Astrocyte of the hippocampus (primary cell): ENCODE measurements around the gene PTPRG.
A peak's percentile ranks its signal among the peaks of the same experiment; 100 is the strongest.

Experiments used
- DNase-seq: peaks from one replicate; pipeline ENCODE4 v3.0.0; 2011; ENCODE audit warnings: low read depth, low spot score

Gene PTPRG

GRCh38 chr3:61960976-61961375 is 399.6 kb downstream of the PTPRG start:
- DNase-seq = no peak

GRCh38 chr3:61961900-61962299 is 400.5 kb downstream of the PTPRG start:
- no peak for DNase-seq

GRCh38 chr3:61964566-61964965 is 403.2 kb downstream of the PTPRG start:
- no peak for DNase-seq

GRCh38 chr3:61965770-61966131 is 404.4 kb downstream of the PTPRG start:
- no peak for DNase-seq

GRCh38 chr3:61966200-61966599 is 404.8 kb downstream of the PTPRG start:
- DNase-seq = no peak

- DNase-seq = no peak
These were observed 405.6 kb downstream of the PTPRG start for GRCh38 chr3:61967019-61967418.

GRCh38 chr3:61967937-61968336 is 406.6 kb downstream of the PTPRG start:
- no peak for DNase-seq

- no peak for DNase-seq
These were observed 413.3 kb downstream of the PTPRG start for GRCh38 chr3:61974662-61975061.

- DNase-seq = peak; percentile 31
These were observed 413.8 kb downstream of the PTPRG start for GRCh38 chr3:61975199-61975598.

GRCh38 chr3:61975936-61976335 is 414.6 kb downstream of the PTPRG start:
- no peak for DNase-seq

GRCh38 chr3:61978460-61979419 is 417.4 kb downstream of the PTPRG start:
- DNase-seq = no peak

- DNase-seq = no peak
These were observed 418.3 kb downstream of the PTPRG start for GRCh38 chr3:61979638-61980037.

- DNase-seq = no peak
These were observed 418.7 kb downstream of the PTPRG start for GRCh38 chr3:61980041-61980440.

- DNase-seq = no peak
These were observed 419.7 kb downstream of the PTPRG start for GRCh38 chr3:61981060-61981459.

- DNase-seq = no peak
These were observed 422.1 kb downstream of the PTPRG start for GRCh38 chr3:61983479-61983878.

- peak; percentile 46 for DNase-seq
These were observed 423.6 kb downstream of the PTPRG start for GRCh38 chr3:61985020-61985419.

GRCh38 chr3:61986473-61986872 is 425.1 kb downstream of the PTPRG start:
- no peak for DNase-seq

GRCh38 chr3:61989681-61990080 is 428.3 kb downstream of the PTPRG start:
- no peak for DNase-seq

- no peak for DNase-seq
These were observed 429.1 kb downstream of the PTPRG start for GRCh38 chr3:61990327-61991027.

GRCh38 chr3:61991706-61992105 is 430.3 kb downstream of the PTPRG start:
- no peak for DNase-seq

GRCh38 chr3:61996366-61996765 is 435.0 kb downstream of the PTPRG start:
- DNase-seq = no peak

GRCh38 chr3:61997101-61997500 is 435.7 kb downstream of the PTPRG start:
- DNase-seq = no peak

GRCh38 chr3:62003835-62004234 is 442.5 kb downstream of the PTPRG start:
- no peak for DNase-seq
